ENCODE measurements around the gene CSAG1.
"Not testable (repeated sequence)": the region's sequence is repeated elsewhere in the genome, so short reads cannot be mapped to it uniquely, and the experiment has no call there.

Gene CSAG1, protein sequence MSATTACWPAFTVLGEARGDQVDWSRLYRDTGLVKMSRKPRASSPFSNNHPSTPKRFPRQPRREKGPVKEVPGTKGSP

GRCh38 chrX:152733261-152733975 lies at the start of gene CSAG1, which contains the start of gene MAGEA12:
Gene CSAG1 (minus strand): TSS chrX:152733721. CDS start chrX:152732460, 1,261 bp downstream.
Gene MAGEA12 (plus strand): TSS chrX:152733757. CDS start chrX:152736162, 2,405 bp downstream.
- no peak for DNase-seq (ENCODE audit: low read depth)

DNA sequence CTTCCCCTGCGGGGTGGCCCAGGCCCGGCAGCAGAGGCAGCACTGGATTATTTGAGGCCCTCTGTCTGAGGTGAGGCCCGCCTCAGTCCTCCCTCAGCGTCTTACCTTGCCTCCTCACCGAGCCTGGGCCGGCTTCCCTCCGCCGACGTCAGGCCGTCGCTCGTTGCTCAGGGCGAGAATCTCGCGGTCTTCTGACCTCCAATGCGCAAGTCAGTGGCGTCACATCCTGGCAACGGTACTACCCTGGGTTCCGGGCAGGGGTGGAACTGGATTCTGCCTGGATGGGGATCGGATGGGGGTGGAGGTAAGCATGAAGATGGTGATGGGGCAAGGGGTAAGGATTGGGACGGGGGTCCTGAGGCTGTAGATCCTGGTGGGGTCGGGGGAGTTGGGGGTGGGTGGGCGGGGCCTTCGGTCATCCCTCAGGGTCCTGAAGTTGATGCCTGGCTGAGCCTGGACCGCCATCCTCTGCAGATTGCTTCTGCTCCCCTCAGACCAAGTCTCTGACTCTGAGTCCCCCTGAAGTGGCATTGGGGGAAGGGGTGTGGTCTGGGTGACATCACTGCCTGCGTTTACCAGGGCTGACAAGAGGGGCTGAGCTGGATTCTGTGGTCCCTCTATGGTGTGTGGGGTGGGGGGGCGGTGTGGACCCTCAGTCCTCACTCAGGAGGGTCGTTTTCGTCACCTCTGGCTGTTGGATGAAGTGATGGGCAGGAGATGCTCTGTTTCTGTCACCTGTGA lies 36.2 kb upstream of the CSAG1 start, which contains the start of gene MAGEA6:
TSS of gene MAGEA6 (minus strand) at position 141 of the 741 bp plus-strand sequence. CDS start 2,039 bp downstream, outside the sequence.
- not testable (repeated sequence) for DNase-seq (ENCODE audit: low read depth)

DNA sequence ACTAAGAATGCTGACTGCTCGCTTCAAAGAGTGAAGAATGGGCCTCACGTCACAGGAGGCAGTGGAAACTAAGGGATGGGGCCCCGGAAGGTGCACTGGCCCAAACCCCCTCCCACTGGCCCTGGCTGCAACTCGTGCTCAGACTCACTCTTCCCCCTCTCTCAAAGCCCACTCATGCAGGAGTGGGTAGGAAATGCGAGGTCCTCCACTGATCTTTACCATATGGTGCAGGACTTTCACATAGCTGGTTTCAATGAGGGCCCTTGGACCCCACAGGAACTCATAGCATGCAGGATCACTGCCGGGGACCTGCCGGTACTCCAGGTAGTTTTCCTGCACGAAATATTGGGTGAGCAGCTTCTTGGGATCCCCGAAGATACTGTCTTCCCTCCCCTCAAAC lies 33.0 kb upstream of the CSAG1 start:
- DNase-seq (ENCODE audit: low read depth), result not testable (repeated sequence)

- DNase-seq (ENCODE audit: low read depth), result not testable (repeated sequence)
Observed at GRCh38 chrX:152761582-152761981, 28.1 kb upstream of the CSAG1 start.

- DNase-seq (ENCODE audit: low read depth), result not testable (repeated sequence)
Observed at GRCh38 chrX:152759544-152759943, 26.0 kb upstream of the CSAG1 start.

- not testable (repeated sequence) for DNase-seq (ENCODE audit: low read depth)
Observed at GRCh38 chrX:152758918-152759317, 25.4 kb upstream of the CSAG1 start, which contains the start of gene CSAG3. Gene CSAG3 (plus strand): TSS chrX:152759218.

DNA sequence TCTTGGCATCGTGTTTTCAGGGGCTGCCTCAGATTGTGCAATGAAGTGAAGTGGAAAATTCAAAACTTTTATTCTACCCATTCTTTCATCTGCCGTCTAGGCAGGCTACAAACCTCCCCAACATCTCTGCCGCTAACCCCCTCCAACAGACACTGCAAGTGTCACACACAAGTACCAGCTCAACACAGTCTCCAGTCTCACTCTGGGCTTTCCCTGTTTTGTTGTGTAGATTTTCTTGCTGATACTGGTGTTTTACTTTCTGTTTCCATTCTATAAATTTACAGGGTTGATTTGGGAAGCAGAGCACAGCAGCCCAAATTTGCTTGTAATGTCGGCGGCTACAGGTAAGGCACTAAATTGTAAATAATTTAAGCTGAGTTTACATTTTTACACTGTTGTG lies 21.4 kb upstream of the CSAG1 start:
- DNase-seq (ENCODE audit: low read depth), result not testable (repeated sequence)

DNA sequence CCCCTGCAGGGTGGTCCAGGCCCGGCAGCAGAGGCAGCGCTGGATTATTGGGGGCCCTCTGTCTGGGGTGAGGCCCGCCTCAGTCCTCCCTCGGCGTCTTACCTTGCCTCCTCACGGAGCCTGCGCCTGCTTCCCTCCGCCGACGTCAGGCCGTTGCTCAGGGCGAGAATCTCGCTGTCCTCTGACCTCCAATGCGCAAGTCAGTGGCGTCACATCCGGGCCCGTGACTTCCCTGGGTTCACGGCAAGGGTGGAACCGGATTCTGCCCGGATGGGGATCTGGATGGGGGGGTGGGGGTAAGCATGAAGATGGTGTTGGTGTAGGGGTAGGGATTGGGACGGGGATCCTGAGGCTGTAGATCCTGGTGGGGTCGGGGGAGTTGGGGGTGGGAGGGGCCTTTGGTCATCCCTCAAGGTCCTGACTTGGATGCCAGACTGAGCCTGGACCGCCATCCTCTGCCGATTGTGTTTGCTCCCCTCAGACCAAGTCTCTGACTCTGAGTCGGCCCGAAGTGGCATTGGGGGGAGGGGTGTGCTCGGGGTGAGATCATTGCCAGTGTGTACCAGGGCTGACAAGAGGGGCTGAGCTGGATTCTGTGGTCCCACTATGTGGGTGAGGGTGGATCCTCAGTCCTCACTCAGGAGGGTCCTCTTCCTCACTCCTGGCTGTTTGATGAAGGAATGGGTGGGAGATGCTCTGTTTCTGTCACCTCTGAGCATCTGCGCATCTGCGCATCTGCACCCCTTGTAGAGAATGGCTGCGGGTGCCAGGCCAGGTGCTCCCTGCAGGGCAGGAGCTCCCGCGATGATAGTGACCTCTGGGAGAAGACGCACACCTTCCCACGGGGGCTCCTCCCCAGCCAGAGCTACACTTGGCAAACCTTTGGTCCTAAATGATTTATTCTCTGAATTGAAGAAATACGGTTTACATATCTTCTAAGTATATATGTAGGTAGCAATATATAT lies 20.4 kb upstream of the CSAG1 start, which contains the start of gene MAGEA2:
TSS of gene MAGEA2 (minus strand) at position 157 of the 965 bp plus-strand sequence. CDS start 2,479 bp downstream, outside the sequence.
- not testable (repeated sequence) for DNase-seq (ENCODE audit: low read depth)

GRCh38 chrX:152738560-152738959 lies 5.0 kb upstream of the CSAG1 start:
- no peak for DNase-seq (ENCODE audit: low read depth)

DNA sequence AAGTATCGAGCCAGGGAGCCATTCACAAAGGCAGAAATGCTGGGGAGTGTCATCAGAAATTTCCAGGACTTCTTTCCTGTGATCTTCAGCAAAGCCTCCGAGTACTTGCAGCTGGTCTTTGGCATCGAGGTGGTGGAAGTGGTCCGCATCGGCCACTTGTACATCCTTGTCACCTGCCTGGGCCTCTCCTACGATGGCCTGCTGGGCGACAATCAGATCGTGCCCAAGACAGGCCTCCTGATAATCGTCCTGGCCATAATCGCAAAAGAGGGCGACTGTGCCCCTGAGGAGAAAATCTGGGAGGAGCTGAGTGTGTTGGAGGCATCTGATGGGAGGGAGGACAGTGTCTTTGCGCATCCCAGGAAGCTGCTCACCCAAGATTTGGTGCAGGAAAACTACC lies 3.0 kb upstream of the CSAG1 start:
- not testable (repeated sequence) for DNase-seq (ENCODE audit: low read depth)

DNA sequence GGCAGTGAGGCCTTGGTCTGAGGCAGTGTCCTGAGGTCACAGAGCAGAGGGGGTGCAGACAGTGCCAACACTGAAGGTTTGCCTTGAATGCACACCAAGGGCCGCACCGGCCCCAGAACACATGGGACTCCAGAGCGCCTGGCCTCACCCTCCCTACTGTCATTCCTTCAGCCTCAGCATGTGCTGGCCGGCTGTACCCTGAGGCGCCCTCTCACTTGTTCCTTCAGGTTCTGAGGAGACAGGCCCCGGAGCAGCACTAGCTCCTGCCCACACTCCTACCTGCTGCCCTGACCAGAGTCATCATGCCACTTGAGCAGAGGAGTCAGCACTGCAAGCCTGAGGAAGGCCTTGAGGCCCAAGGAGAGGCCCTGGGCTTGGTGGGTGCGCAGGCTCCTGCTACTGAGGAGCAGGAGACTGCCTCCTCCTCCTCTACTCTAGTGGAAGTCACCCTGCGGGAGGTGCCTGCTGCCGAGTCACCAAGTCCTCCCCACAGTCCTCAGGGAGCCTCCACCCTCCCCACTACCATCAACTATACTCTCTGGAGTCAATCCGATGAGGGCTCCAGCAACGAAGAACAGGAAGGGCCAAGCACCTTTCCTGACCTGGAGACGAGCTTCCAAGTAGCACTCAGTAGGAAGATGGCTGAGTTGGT lies 2.5 kb upstream of the CSAG1 start:
- no peak for DNase-seq (ENCODE audit: low read depth)

DNA sequence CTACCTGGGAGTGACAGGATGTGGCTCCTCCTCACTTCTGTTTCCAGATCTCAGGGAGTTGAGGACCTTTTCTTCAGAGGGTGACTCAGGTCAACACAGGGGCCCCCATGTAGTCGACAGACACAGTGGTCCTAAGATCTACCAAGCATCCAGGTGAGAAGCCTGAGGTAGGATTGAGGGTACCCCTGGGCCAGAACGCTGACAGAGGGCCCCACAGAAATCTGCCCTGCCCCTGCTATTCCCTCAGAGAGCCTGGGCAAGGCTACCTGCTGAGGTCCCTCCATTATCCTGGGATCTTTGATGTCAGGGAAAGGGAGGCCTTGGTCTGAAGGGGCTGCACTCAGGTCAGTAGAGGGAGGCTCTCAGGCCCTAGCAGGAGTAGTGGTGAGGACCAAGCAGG lies 1.6 kb upstream of the CSAG1 start:
- no peak for DNase-seq (ENCODE audit: low read depth)

DNA sequence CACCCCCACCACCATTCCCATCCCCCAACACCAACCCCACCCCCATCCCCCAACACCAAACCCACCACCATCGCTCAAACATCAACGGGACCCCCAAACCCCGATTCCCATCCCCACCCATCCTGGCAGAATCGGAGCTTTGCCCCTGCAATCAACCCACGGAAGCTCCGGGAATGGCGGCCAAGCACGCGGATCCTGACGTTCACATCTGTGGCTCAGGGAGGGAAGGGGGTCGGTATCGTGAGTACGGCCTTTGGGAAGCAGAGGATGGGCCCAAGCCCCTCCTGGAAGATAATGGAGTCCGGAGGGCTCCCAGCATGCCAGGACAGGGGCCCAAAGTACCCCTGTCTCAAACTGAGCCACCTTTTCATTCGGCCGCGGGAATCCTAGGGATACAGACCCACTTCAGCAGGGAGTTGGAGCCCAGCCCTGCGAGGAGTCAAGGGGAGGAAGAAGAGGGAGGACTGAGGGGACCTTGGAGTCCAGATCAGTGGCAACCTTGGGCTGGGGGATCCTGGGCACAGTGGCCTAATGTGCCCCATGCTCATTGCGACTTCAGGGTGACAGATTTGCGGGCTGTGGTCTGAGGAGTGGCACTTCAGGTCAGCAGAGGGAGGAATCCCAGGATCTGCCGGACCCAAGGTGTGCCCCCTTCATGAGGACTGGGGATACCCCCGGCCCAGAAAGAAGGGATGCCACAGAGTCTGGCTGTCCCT lies 780 bp upstream of the CSAG1 start:
- DNase-seq (ENCODE audit: low read depth), result not testable (repeated sequence)

GRCh38 chrX:152725409-152725808 lies 8.1 kb downstream of the CSAG1 start:
- no peak for DNase-seq (ENCODE audit: low read depth)

- DNase-seq (ENCODE audit: low read depth), result not testable (repeated sequence)
Observed at GRCh38 chrX:152713815-152714787, 19.4 kb downstream of the CSAG1 start, which contains the start of gene MAGEA2B. Gene MAGEA2B (plus strand): TSS chrX:152714628. CDS start chrX:152717107, 2,479 bp downstream.

DNA sequence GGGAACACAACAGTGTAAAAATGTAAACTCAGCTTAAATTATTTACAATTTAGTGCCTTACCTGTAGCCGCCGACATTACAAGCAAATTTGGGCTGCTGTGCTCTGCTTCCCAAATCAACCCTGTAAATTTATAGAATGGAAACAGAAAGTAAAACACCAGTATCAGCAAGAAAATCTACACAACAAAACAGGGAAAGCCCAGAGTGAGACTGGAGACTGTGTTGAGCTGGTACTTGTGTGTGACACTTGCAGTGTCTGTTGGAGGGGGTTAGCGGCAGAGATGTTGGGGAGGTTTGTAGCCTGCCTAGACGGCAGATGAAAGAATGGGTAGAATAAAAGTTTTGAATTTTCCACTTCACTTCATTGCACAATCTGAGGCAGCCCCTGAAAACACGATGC lies 20.3 kb downstream of the CSAG1 start:
- DNase-seq (ENCODE audit: low read depth), result not testable (repeated sequence)

DNA sequence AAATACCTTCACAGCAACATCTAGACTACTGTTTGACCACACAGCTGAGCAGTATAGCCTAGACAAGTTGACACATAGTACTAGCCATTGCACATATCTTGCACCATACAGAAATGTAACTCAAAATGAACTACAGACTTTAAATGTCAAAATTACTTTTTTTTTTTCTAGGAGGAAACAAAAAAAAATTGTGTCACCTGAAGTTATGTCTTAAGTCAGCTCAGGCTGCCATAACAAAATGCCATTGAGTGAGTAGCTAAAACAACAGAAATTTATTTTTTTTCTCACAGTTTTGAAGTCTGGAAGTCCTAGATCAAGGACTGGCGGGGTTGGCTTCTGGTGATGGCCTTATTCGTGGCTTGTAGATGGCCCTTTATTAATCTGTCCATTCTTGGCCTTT lies 24.3 kb downstream of the CSAG1 start, which contains the start of gene CSAG2:
TSS of gene CSAG2 (minus strand) at position 101 of the 400 bp plus-strand sequence. CDS start 161 bp downstream, outside the sequence.
- DNase-seq (ENCODE audit: low read depth), result not testable (repeated sequence)

GRCh38 chrX:152706500-152706899 lies 27.0 kb downstream of the CSAG1 start:
- DNase-seq (ENCODE audit: low read depth), result not testable (repeated sequence)

- not testable (repeated sequence) for DNase-seq (ENCODE audit: low read depth)
Observed at GRCh38 chrX:152700390-152700789, 33.1 kb downstream of the CSAG1 start.

Data from iris pigment epithelial cell (primary cell).